Measurements from ENCODE around the gene PCDHGA9.

DNA sequence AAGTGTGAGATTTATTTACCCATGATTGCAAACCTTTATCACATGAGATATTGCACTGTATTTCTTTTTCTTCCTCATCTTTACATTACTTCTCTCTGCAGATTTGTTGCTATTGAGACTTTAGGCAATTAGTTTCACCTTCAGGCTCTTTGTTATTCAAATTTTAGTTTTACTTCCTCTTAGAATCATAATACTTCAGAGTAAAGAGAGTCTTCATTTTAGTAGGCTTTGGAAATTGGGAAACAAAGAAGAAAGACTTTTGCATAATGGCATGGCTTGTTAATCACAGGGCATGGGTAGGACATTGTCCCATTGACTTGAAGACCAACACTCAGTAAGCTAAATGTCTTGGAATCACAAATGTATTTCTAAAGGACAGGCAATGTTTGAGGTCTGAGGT is 39.9 kb upstream of the PCDHGA9 start:
- TF ChIP-seq CTCF (IDR thresholded peaks at IDR 0.05) (no peak), POLR2AphosphoS5 (IDR thresholded peaks at IDR 0.05) (no peak), POLR2A (IDR thresholded peaks at IDR 0.05) (no peak)
